ENCODE results near the gene TCEAL9. TPM values are rescaled to one million over a fixed set of nuclear protein-coding genes. Genes with fewer than 3 reads are reported as not detected.

TCEAL9 gene
- polyA plus RNA-seq, 3 donors, result 0.49 to 2.2 (median 0.49) TPM

DNA sequence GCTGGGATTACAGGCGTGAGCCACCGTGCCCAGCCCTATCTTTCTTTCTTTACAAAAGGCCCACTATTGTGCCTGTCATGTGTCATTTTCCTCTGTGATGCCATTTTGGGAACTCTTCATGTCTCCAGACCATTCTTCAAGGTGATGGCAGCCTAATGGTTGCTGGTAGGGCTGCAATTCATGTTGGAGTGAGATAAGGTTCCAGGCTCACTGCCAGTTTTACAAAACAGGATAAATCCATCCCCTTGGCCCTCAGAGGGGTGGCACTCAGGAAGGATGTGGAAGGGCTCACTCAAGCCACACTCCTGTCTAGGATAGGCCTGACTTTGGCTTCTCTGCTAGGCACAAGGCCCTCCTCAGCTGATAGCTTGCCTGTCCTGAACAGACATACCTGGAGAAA, 3.8 kb downstream of the TCEAL9 start:
- no peak overlapping the region for H3K9ac ChIP-seq (ENCODE audit: insufficient read depth, low read length, poor library complexity, severe bottlenecking)
- Mint-ChIP-seq H3K9me3 (peaks cover 0 to 3% (median 0%) of the 10 kb centered on the region in 7 donors), H3K4me1 (peaks cover 17% of the 10 kb centered on the region), H3K27me3 (ENCODE audit: low read depth in 3 of 3) (peaks cover 0 to 7% (median 0%) of the 10 kb centered on the region in 3 donors), H3K36me3 (no peaks in the 10 kb centered on the region), H3K27ac (no peak overlapping the region), H3K4me3 (no peak overlapping the region)
- no peak overlapping the region for H2AFZ ChIP-seq (ENCODE audit: insufficient read depth, low read depth, low read length, poor library complexity, severe bottlenecking)
- no peaks in the 10 kb centered on the region for H3K79me2 ChIP-seq (ENCODE audit: insufficient read depth, low read length)
- no peak overlapping the region for H3K4me2 ChIP-seq (replicated peaks; ENCODE audit: extremely low read depth, low read length, poor library complexity, severe bottlenecking)
- no CpG with 5 or more reads among the region's 2 CpGs for WGBS (ENCODE audit: insufficient coverage)
- intact Hi-C loops (cut with micrococcal nuclease), result no loop called here
- DNase-seq, result no peak
- no peak overlapping the region for H3K4me3 ChIP-seq (replicated peaks in 1 of 3; ENCODE audit: low read depth in 2 of 3, low read length in 3 of 3)
- H3K27me3 ChIP-seq (ENCODE audit: control insufficient read depth in 2 of 2, insufficient read depth in 2 of 2, low read length in 2 of 2), result no peaks in the 10 kb centered on the region
- H3K9me3 ChIP-seq (replicated peaks in 1 of 2; ENCODE audit: control insufficient read depth in 1 of 2, insufficient read depth in 1 of 2, low read length in 2 of 2), result no peaks in the 10 kb centered on the region
- H3K27ac ChIP-seq (ENCODE audit: low read depth in 1 of 2, low read length in 2 of 2), result no peak overlapping the region
- no peaks in the 10 kb centered on the region for H4K20me1 ChIP-seq (ENCODE audit: insufficient read depth, low read length)
- TF ChIP-seq, protein P1, sequence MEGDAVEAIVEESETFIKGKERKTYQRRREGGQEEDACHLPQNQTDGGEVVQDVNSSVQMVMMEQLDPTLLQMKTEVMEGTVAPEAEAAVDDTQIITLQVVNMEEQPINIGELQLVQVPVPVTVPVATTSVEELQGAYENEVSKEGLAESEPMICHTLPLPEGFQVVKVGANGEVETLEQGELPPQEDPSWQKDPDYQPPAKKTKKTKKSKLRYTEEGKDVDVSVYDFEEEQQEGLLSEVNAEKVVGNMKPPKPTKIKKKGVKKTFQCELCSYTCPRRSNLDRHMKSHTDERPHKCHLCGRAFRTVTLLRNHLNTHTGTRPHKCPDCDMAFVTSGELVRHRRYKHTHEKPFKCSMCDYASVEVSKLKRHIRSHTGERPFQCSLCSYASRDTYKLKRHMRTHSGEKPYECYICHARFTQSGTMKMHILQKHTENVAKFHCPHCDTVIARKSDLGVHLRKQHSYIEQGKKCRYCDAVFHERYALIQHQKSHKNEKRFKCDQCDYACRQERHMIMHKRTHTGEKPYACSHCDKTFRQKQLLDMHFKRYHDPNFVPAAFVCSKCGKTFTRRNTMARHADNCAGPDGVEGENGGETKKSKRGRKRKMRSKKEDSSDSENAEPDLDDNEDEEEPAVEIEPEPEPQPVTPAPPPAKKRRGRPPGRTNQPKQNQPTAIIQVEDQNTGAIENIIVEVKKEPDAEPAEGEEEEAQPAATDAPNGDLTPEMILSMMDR (IDR thresholded peaks at IDR 0.05), result no peak
- no peaks in the 10 kb centered on the region for H3K36me3 ChIP-seq (replicated peaks in 1 of 2; ENCODE audit: control insufficient read depth in 1 of 2, insufficient read depth in 2 of 2, low read length in 2 of 2)
- peaks cover 6% of the 10 kb centered on the region in 2 donors for H3K4me1 ChIP-seq (ENCODE audit: control insufficient read depth in 1 of 2, insufficient read depth in 2 of 2, low read length in 2 of 2)

DNA sequence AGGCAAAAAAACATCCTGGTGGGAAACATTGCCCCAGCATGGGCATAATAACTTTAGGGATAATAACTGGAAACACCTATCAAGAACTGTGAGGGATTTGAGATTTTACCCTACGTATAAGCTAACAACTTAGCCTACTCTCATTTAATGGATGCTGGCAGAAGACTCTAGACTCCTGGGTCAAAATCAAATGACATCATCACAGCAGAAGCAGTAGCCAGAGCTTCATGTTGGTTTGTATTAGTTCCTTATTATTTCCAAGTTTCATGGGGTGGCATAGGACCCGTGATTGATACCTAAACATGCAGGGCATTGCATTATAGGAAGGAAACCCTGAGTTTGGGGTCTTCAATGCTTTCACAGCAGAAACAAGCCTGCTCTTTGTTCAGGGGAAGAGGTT, 4.6 kb downstream of the TCEAL9 start:
- 20% methylated on average over 1 of the region's 2 CpGs for WGBS (ENCODE audit: insufficient coverage)
- Mint-ChIP-seq H3K27ac (no peak overlapping the region), H3K4me1 (peaks cover 14% of the 10 kb centered on the region), H3K9me3 (peaks cover 0 to 3% (median 0%) of the 10 kb centered on the region in 7 donors), H3K36me3 (no peaks in the 10 kb centered on the region), H3K4me3 (no peak overlapping the region), H3K27me3 (ENCODE audit: low read depth in 3 of 3) (peaks cover 0 to 3% (median 0%) of the 10 kb centered on the region in 3 donors)
- no peak for DNase-seq
- intact Hi-C loops (cut with micrococcal nuclease), result no loop called here
- Histone ChIP-seq H3K79me2 (ENCODE audit: insufficient read depth, low read length) (no peaks in the 10 kb centered on the region), H2AFZ (ENCODE audit: insufficient read depth, low read depth, low read length, poor library complexity, severe bottlenecking) (no peak overlapping the region), H3K9me3 (replicated peaks in 1 of 2; ENCODE audit: control insufficient read depth in 1 of 2, insufficient read depth in 1 of 2, low read length in 2 of 2) (no peaks in the 10 kb centered on the region), H3K27ac (ENCODE audit: low read depth in 1 of 2, low read length in 2 of 2) (no peak overlapping the region), H3K9ac (ENCODE audit: insufficient read depth, low read length, poor library complexity, severe bottlenecking) (no peak overlapping the region), H3K4me1 (ENCODE audit: control insufficient read depth in 1 of 2, insufficient read depth in 2 of 2, low read length in 2 of 2) (peaks cover 5 to 6% of the 10 kb centered on the region in 2 donors), H3K36me3 (replicated peaks in 1 of 2; ENCODE audit: control insufficient read depth in 1 of 2, insufficient read depth in 2 of 2, low read length in 2 of 2) (no peaks in the 10 kb centered on the region), H3K4me2 (replicated peaks; ENCODE audit: extremely low read depth, low read length, poor library complexity, severe bottlenecking) (no peak overlapping the region), H3K4me3 (replicated peaks in 1 of 3; ENCODE audit: low read depth in 2 of 3, low read length in 3 of 3) (no peak overlapping the region), H4K20me1 (ENCODE audit: insufficient read depth, low read length) (no peaks in the 10 kb centered on the region), H3K27me3 (ENCODE audit: control insufficient read depth in 2 of 2, insufficient read depth in 2 of 2, low read length in 2 of 2) (no peaks in the 10 kb centered on the region)
- TF ChIP-seq, protein P1 (IDR thresholded peaks at IDR 0.05), result no peak
